IMR-90 (cell line): Measurements from ENCODE around the gene ZNF181. TPM values are rescaled to one million over a fixed set of nuclear protein-coding genes. Genes with fewer than 3 reads are reported as not detected.

Source experiments
- ATAC-seq: fragments of 200-7000 bp; cut with Tn5 transposase; 2 replicates; pipeline ENCODE4 v1.9.1; 2020; ENCODE audit warnings: low read depth, mild to moderate bottlenecking, moderate library complexity
- BruUV-seq: library from RNA; stranded (reverse); fragments of 400-500 nt; replicated peaks from 2 replicates; lab custom pipeline; 2021; lab: Mats Ljungman, UMichigan
- CTCF ChIA-PET: fragments of 300-600 bp; formaldehyde crosslinking; extraction: SDS; loops from one replicate; lab custom pipeline; 2021; ENCODE audit warnings: antibody characterized with exemption; lab: Yijun Ruan, JAX
- POLR2A ChIA-PET: fragments of 300-600 bp; sonication (Branson Sonifier 250); formaldehyde crosslinking; loops from one replicate; lab custom pipeline; 2022; ENCODE audit warnings: antibody characterized with exemption; ENCODE audit not compliant: unreplicated experiment; lab: Charles Lee
- DNase-seq: peaks from one replicate; pipeline ENCODE4 v3.0.0; 2013
- H2AFZ ChIP-seq: replicated peaks from 2 replicates; pipeline ENCODE3; 2013; ENCODE audit warnings: low read length, mild to moderate bottlenecking; ENCODE audit not compliant: poor library complexity
- H2AK5ac ChIP-seq: 2 replicates; pipeline ENCODE4 v1.6.1; 2013; ENCODE audit warnings: low read depth, low read length, inconsistent platforms
- H2AK9ac ChIP-seq: replicated peaks from 2 replicates; pipeline ENCODE3; 2013; ENCODE audit warnings: mild to moderate bottlenecking, low read depth, low read length, moderate library complexity; ENCODE audit not compliant: poor library complexity
- H2BK120ac ChIP-seq: 2 replicates; pipeline ENCODE4 v1.6.1; 2013; ENCODE audit warnings: low read depth, low read length, inconsistent platforms
- H2BK15ac ChIP-seq: 3 replicates; pipeline ENCODE4 v1.6.1; 2013; ENCODE audit warnings: low read depth, low read length, inconsistent platforms
- H2BK20ac ChIP-seq: 2 replicates; pipeline ENCODE4 v1.6.1; 2013; ENCODE audit warnings: low read depth, mild to moderate bottlenecking, inconsistent platforms, low read length, moderate library complexity
- H2BK5ac ChIP-seq: 2 replicates; pipeline ENCODE4 v1.6.1; 2013; ENCODE audit warnings: mild to moderate bottlenecking, low read depth, low read length, inconsistent platforms; ENCODE audit not compliant: poor library complexity, severe bottlenecking
- H3K14ac ChIP-seq: replicated peaks from 2 replicates; pipeline ENCODE4 v1.6.1; 2013; ENCODE audit warnings: low read depth, low read length, inconsistent platforms
- H3K18ac ChIP-seq: 2 replicates; pipeline ENCODE4 v1.6.1; 2013; ENCODE audit warnings: low read depth, low read length, control low read depth
- H3K23ac ChIP-seq: 2 replicates; pipeline ENCODE4 v1.6.1; 2013; ENCODE audit warnings: low read depth, low read length, inconsistent platforms
- H3K27ac ChIP-seq: 2 replicates; pipeline ENCODE4 v1.5.1; 2013; ENCODE audit warnings: mild to moderate bottlenecking, control low read depth, low read length; ENCODE audit not compliant: insufficient read depth
- H3K27me3 ChIP-seq: 2 replicates; pipeline ENCODE4 v1.6.1; 2013; ENCODE audit warnings: low read length; ENCODE audit not compliant: control insufficient read depth, insufficient read depth
- H3K36me3 ChIP-seq: 2 replicates; pipeline ENCODE4 v1.6.1; 2013; ENCODE audit warnings: low read length, mixed read lengths; ENCODE audit not compliant: control insufficient read depth, insufficient read depth
- H3K4ac ChIP-seq: 2 replicates; pipeline ENCODE4 v1.6.1; 2013; ENCODE audit warnings: low read depth, low read length, inconsistent platforms
- H3K4me1 ChIP-seq: 2 replicates; pipeline ENCODE4 v1.6.1; 2013; ENCODE audit warnings: low read length, mixed read lengths; ENCODE audit not compliant: control insufficient read depth, insufficient read depth
- H3K4me2 ChIP-seq: 2 replicates; pipeline ENCODE4 v1.6.1; 2013; ENCODE audit warnings: low read depth, mild to moderate bottlenecking, control low read depth, low read length, moderate library complexity
- H3K4me3 ChIP-seq: 2 replicates; pipeline ENCODE4 v1.5.1; 2013; ENCODE audit warnings: low read depth, mild to moderate bottlenecking, control low read depth, low read length, moderate library complexity; ENCODE audit not compliant: insufficient read depth
- H3K56ac ChIP-seq: 2 replicates; pipeline ENCODE4 v1.6.1; 2013; ENCODE audit warnings: low read length, inconsistent platforms; ENCODE audit not compliant: insufficient read depth; ENCODE audit errors: extremely low read depth
- H3K79me1 ChIP-seq, 2 experiments: 2 replicates each; pipeline ENCODE4 v1.6.1; 2013; ENCODE audit warnings: low read length in 2 of 2, inconsistent platforms in 1 of 2, low read depth in 1 of 2
- H3K9ac ChIP-seq: 2 replicates; pipeline ENCODE4 v1.6.1; 2013; ENCODE audit warnings: low read depth, low read length, control low read depth
- H3K9me1 ChIP-seq: 2 replicates; pipeline ENCODE4 v1.6.1; 2013; ENCODE audit warnings: low read length, inconsistent platforms; ENCODE audit not compliant: insufficient read depth
- H3K9me3 ChIP-seq: 2 replicates; pipeline ENCODE4 v1.6.1; 2013; ENCODE audit warnings: low read length; ENCODE audit not compliant: control insufficient read depth, insufficient read depth
- H4K20me1 ChIP-seq: 2 replicates; pipeline ENCODE4 v1.6.1; 2013; ENCODE audit warnings: low read length, inconsistent platforms; ENCODE audit not compliant: insufficient read depth
- H4K5ac ChIP-seq: 2 replicates; pipeline ENCODE4 v1.6.1; 2013; ENCODE audit warnings: mild to moderate bottlenecking, low read depth, low read length, control low read depth
- H4K8ac ChIP-seq, 2 experiments: 2 replicates each; pipeline ENCODE4 v1.6.1; 2013; ENCODE audit warnings: low read depth in 2 of 2, low read length in 2 of 2, control low read depth in 1 of 2, inconsistent platforms in 1 of 2
- H4K91ac ChIP-seq: 2 replicates; pipeline ENCODE4 v1.6.1; 2013; ENCODE audit warnings: low read depth, low read length, inconsistent platforms; ENCODE audit not compliant: insufficient read depth
- CHD1 ChIP-seq: IDR thresholded peaks from 2 replicates; pipeline ENCODE4 v1.6.1; 2012; ENCODE audit warnings: low read depth, low read length, improper control_type of control experiment
- MAZ ChIP-seq: IDR thresholded peaks from 2 replicates; pipeline ENCODE4 v1.6.1; 2012; ENCODE audit warnings: low read depth, mild to moderate bottlenecking, low read length, improper control_type of control experiment, moderate library complexity, borderline replicate concordance
- WGBS, 2 experiments: methylation state at CpG; one replicate each; pipeline versions ENCODE4 v1.1.5 to v1.1.7; 2013; ENCODE audit warnings: missing lambda C conversion rate in 2 of 2; ENCODE audit not compliant: insufficient read length in 1 of 2; ENCODE audit errors: extremely low coverage in 2 of 2; 5-methylcytosine and 5-hydroxymethylcytosine counted together
- dilution Hi-C: fragments of 300-500 bp; cut with HindIII; formaldehyde crosslinking; loops from one replicate; pipeline ENCODE4 v1.14.3; 2018; ENCODE audit warnings: low sequenced_read_pairs; ENCODE audit not compliant: unreplicated experiment
- in situ Hi-C: fragments of 300-500 bp; cut with MboI; formaldehyde crosslinking; loops from 3 replicates; pipeline ENCODE4 v1.14.3; 2019; ENCODE audit warnings: low sequenced_read_pairs, inconsistent platforms, mixed read lengths
- intact Hi-C: fragments of 100-400 bp; cut with micrococcal nuclease; formaldehyde crosslinking; loops from 2 replicates; pipeline ENCODE4 v1.10.0; 2022
- polyA plus RNA-seq, 3 experiments: library from polyadenylated mRNA; depleted of rRNA; stranded (reverse); fragments of >200 nt; gene quantifications; 2 replicates each; pipeline ENCODE4 v1.2.3, GENCODE V29; 2012; ENCODE audit warnings: low replicate concordance in 1 of 3
- total RNA-seq: library from RNA; depleted of rRNA; stranded (reverse); fragments of >200 nt; gene quantifications from 2 replicates; pipeline ENCODE4 v1.2.3, GENCODE V29; 2012

Gene ZNF181
- total and polyA plus RNA-seq, 2 of the 4 experiments (the other 2 are of a cell fraction): 3.8 to 7.5 TPM

GRCh38 chr19:34687348-34687747 is 46.7 kb upstream of the ZNF181 start:
- Histone ChIP-seq H3K18ac (no peak overlapping the region), H4K8ac (no peak overlapping the region), H3K9me1 (no peaks in the 10 kb centered on the region), H3K27me3 (no peaks in the 10 kb centered on the region), H3K4ac (no peak overlapping the region), H3K56ac (no peak overlapping the region), H3K4me3 (no peak overlapping the region), H2BK15ac (no peak overlapping the region), H3K9me3 (peaks cover 17% of the 10 kb centered on the region), H2AK5ac (no peak overlapping the region), H3K4me2 (no peak overlapping the region), H2BK5ac (no peak overlapping the region), H3K79me1 (no peaks in the 10 kb centered on the region), H2BK20ac (no peak overlapping the region), H3K14ac (no peak overlapping the region), H4K91ac (no peak overlapping the region), H4K5ac (no peak overlapping the region), H3K27ac (no peak overlapping the region), H4K20me1 (no peaks in the 10 kb centered on the region), H3K9ac (no peak overlapping the region), H3K4me1 (no peaks in the 10 kb centered on the region), H3K36me3 (peaks cover 8% of the 10 kb centered on the region), H2AFZ (no peak overlapping the region), H2BK120ac (no peak overlapping the region), H3K23ac (no peak overlapping the region), H2AK9ac (no peak overlapping the region)
- ChIA-PET CTCF (no interaction called here), POLR2A (no interaction called here)
- in situ Hi-C loops (no loop called here), intact Hi-C loops (no loop called here), dilution Hi-C loops (no loop called here)
- ATAC-seq (no peak), DNase-seq (no peak)
- WGBS, 2 experiments: 80% methylated on average over 1 of the region's 2 CpGs; no CpG with 5 or more reads in 1 of the 2 experiments
- TF ChIP-seq CHD1: no peak
- TF ChIP-seq MAZ: no peak
- no TSS peak for BruUV-seq
